ENCODE results near the gene FARS2.

FARS2 gene

GRCh38 chr6:5763871-5764270, 502.6 kb downstream of the FARS2 start:
- Histone ChIP-seq H3K36me3 (replicated peaks; ENCODE audit: low read depth, low read length) (no peaks in the 10 kb centered on the region), H3K79me2 (ENCODE audit: low read length) (no peaks in the 10 kb centered on the region), H3K4me1 (ENCODE audit: low read length) (peaks cover 20% of the 10 kb centered on the region), H3K27ac (ENCODE audit: low read length) (peak overlapping the region; percentile 21; the same call in 1 of the 2 replicates), H3K9me3 (ENCODE audit: insufficient read depth, low read length) (no peaks in the 10 kb centered on the region), H3K4me3 (ENCODE audit: low read length) (peak overlapping the region; percentile 66), H3K9ac (ENCODE audit: low read length) (peak overlapping the region; percentile 24; the same call in 1 of the 2 replicates), H3K4me2 (ENCODE audit: low read length) (peak overlapping the region; percentile 92), H4K20me1 (ENCODE audit: insufficient read depth, low read length) (no peaks in the 10 kb centered on the region), H2AFZ (ENCODE audit: low read depth, low read length) (no peak overlapping the region), H3K27me3 (ENCODE audit: low read depth, low read length) (no peaks in the 10 kb centered on the region)
- no peak for TF ChIP-seq EZH2phosphoT487 (IDR thresholded peaks at IDR 0.05; ENCODE audit: low read depth)
- TF ChIP-seq CTCF (IDR thresholded peaks at IDR 0.05; ENCODE audit: low read depth, low read length) = no peak

GRCh38 chr6:5764401-5764955, 503.2 kb downstream of the FARS2 start:
- peak overlapping the region; percentile 92 for H3K4me2 ChIP-seq (ENCODE audit: low read length)
- H3K4me1 ChIP-seq (ENCODE audit: low read length) = peaks cover 20% of the 10 kb centered on the region
- H3K36me3 ChIP-seq (replicated peaks; ENCODE audit: low read depth, low read length) = no peaks in the 10 kb centered on the region
- H2AFZ ChIP-seq (ENCODE audit: low read depth, low read length) = no peak overlapping the region
- TF ChIP-seq CTCF (IDR thresholded peaks at IDR 0.05; ENCODE audit: low read depth, low read length) = no peak
- TF ChIP-seq EZH2phosphoT487 (IDR thresholded peaks at IDR 0.05; ENCODE audit: low read depth) = no peak
- H3K27me3 ChIP-seq (ENCODE audit: low read depth, low read length) = no peaks in the 10 kb centered on the region
- peak overlapping the region; percentile 66 for H3K4me3 ChIP-seq (ENCODE audit: low read length)
- peak overlapping the region; percentile 24; the same call in 1 of the 2 replicates for H3K9ac ChIP-seq (ENCODE audit: low read length)
- no peaks in the 10 kb centered on the region for H3K9me3 ChIP-seq (ENCODE audit: insufficient read depth, low read length)
- no peaks in the 10 kb centered on the region for H3K79me2 ChIP-seq (ENCODE audit: low read length)
- H4K20me1 ChIP-seq (ENCODE audit: insufficient read depth, low read length) = no peaks in the 10 kb centered on the region
- H3K27ac ChIP-seq (ENCODE audit: low read length) = peak overlapping the region; percentile 21; the same call in 1 of the 2 replicates

GRCh38 chr6:5765141-5765760, 503.9 kb downstream of the FARS2 start:
- H3K4me2 ChIP-seq (ENCODE audit: low read length) = 0 out of 2 replicates have a peak overlapping the region, but pooled peaks have one; percentile 92
- no peaks in the 10 kb centered on the region for H3K79me2 ChIP-seq (ENCODE audit: low read length)
- no peaks in the 10 kb centered on the region for H3K9me3 ChIP-seq (ENCODE audit: insufficient read depth, low read length)
- peaks cover 20% of the 10 kb centered on the region for H3K4me1 ChIP-seq (ENCODE audit: low read length)
- H4K20me1 ChIP-seq (ENCODE audit: insufficient read depth, low read length) = no peaks in the 10 kb centered on the region
- TF ChIP-seq CTCF (IDR thresholded peaks at IDR 0.05; ENCODE audit: low read depth, low read length) = no peak
- no peak for TF ChIP-seq EZH2phosphoT487 (IDR thresholded peaks at IDR 0.05; ENCODE audit: low read depth)
- no peaks in the 10 kb centered on the region for H3K36me3 ChIP-seq (replicated peaks; ENCODE audit: low read depth, low read length)
- no peak overlapping the region for H3K4me3 ChIP-seq (ENCODE audit: low read length)
- no peak overlapping the region for H2AFZ ChIP-seq (ENCODE audit: low read depth, low read length)
- H3K9ac ChIP-seq (ENCODE audit: low read length) = no peak overlapping the region
- H3K27ac ChIP-seq (ENCODE audit: low read length) = no peak overlapping the region
- H3K27me3 ChIP-seq (ENCODE audit: low read depth, low read length) = no peaks in the 10 kb centered on the region

GRCh38 chr6:5766260-5766659, 504.9 kb downstream of the FARS2 start:
- Histone ChIP-seq H3K4me2 (ENCODE audit: low read length) (no peak overlapping the region), H2AFZ (ENCODE audit: low read depth, low read length) (no peak overlapping the region), H3K36me3 (replicated peaks; ENCODE audit: low read depth, low read length) (no peaks in the 10 kb centered on the region), H3K4me1 (ENCODE audit: low read length) (peaks cover 20% of the 10 kb centered on the region), H4K20me1 (ENCODE audit: insufficient read depth, low read length) (no peaks in the 10 kb centered on the region), H3K27me3 (ENCODE audit: low read depth, low read length) (no peaks in the 10 kb centered on the region), H3K27ac (ENCODE audit: low read length) (no peak overlapping the region), H3K79me2 (ENCODE audit: low read length) (no peaks in the 10 kb centered on the region), H3K9me3 (ENCODE audit: insufficient read depth, low read length) (no peaks in the 10 kb centered on the region), H3K9ac (ENCODE audit: low read length) (no peak overlapping the region), H3K4me3 (ENCODE audit: low read length) (no peak overlapping the region)
- TF ChIP-seq EZH2phosphoT487 (IDR thresholded peaks at IDR 0.05; ENCODE audit: low read depth) (no peak), CTCF (IDR thresholded peaks at IDR 0.05; ENCODE audit: low read depth, low read length) (peak; percentile 24)

All from OCI-LY3 (cell line).